ENCODE data around the gene IGF1.

DNA sequence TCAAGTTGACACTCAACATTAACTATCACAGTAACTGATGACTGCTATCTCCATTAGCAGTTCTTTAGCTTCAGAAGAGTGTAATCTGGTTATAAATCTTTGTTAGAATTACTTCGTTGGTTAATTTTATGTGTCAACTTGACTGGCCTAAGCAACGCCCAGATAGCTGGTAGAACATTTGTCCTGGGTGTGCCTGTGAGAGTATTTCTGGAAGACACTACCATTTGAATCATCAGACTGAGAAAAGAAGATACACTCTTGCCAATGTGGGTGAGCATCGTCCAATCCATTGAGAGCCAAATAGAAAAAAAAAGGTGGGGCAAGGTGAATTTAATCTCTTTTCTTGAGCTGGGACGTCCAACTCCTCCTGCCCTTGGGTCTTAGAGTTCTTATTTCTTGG lies 129.0 kb downstream of the IGF1 start:
- no peak for TF ChIP-seq ZNF311 (tag by site-specific recombination; IDR thresholded peaks at IDR 0.05; ENCODE audit: borderline replicate concordance)
- TF ChIP-seq, protein P1, sequence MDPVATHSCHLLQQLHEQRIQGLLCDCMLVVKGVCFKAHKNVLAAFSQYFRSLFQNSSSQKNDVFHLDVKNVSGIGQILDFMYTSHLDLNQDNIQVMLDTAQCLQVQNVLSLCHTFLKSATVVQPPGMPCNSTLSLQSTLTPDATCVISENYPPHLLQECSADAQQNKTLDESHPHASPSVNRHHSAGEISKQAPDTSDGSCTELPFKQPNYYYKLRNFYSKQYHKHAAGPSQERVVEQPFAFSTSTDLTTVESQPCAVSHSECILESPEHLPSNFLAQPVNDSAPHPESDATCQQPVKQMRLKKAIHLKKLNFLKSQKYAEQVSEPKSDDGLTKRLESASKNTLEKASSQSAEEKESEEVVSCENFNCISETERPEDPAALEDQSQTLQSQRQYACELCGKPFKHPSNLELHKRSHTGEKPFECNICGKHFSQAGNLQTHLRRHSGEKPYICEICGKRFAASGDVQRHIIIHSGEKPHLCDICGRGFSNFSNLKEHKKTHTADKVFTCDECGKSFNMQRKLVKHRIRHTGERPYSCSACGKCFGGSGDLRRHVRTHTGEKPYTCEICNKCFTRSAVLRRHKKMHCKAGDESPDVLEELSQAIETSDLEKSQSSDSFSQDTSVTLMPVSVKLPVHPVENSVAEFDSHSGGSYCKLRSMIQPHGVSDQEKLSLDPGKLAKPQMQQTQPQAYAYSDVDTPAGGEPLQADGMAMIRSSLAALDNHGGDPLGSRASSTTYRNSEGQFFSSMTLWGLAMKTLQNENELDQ (tag by site-specific recombination; IDR thresholded peaks at IDR 0.05; ENCODE audit: low read depth) = no peak
- TF ChIP-seq, protein P2, sequence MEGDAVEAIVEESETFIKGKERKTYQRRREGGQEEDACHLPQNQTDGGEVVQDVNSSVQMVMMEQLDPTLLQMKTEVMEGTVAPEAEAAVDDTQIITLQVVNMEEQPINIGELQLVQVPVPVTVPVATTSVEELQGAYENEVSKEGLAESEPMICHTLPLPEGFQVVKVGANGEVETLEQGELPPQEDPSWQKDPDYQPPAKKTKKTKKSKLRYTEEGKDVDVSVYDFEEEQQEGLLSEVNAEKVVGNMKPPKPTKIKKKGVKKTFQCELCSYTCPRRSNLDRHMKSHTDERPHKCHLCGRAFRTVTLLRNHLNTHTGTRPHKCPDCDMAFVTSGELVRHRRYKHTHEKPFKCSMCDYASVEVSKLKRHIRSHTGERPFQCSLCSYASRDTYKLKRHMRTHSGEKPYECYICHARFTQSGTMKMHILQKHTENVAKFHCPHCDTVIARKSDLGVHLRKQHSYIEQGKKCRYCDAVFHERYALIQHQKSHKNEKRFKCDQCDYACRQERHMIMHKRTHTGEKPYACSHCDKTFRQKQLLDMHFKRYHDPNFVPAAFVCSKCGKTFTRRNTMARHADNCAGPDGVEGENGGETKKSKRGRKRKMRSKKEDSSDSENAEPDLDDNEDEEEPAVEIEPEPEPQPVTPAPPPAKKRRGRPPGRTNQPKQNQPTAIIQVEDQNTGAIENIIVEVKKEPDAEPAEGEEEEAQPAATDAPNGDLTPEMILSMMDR (tag by site-specific recombination; IDR thresholded peaks at IDR 0.05) = no peak
- TF ChIP-seq ZNF558 (tag by site-specific recombination; IDR thresholded peaks at IDR 0.05) = no peak
- no peak for TF ChIP-seq TCF7L2 (IDR thresholded peaks at IDR 0.05; ENCODE audit: borderline replicate concordance, low read depth, low read length)
- TF ChIP-seq ZNF658 (tag by site-specific recombination; IDR thresholded peaks at IDR 0.05) = no peak
- TF ChIP-seq, protein P3, sequence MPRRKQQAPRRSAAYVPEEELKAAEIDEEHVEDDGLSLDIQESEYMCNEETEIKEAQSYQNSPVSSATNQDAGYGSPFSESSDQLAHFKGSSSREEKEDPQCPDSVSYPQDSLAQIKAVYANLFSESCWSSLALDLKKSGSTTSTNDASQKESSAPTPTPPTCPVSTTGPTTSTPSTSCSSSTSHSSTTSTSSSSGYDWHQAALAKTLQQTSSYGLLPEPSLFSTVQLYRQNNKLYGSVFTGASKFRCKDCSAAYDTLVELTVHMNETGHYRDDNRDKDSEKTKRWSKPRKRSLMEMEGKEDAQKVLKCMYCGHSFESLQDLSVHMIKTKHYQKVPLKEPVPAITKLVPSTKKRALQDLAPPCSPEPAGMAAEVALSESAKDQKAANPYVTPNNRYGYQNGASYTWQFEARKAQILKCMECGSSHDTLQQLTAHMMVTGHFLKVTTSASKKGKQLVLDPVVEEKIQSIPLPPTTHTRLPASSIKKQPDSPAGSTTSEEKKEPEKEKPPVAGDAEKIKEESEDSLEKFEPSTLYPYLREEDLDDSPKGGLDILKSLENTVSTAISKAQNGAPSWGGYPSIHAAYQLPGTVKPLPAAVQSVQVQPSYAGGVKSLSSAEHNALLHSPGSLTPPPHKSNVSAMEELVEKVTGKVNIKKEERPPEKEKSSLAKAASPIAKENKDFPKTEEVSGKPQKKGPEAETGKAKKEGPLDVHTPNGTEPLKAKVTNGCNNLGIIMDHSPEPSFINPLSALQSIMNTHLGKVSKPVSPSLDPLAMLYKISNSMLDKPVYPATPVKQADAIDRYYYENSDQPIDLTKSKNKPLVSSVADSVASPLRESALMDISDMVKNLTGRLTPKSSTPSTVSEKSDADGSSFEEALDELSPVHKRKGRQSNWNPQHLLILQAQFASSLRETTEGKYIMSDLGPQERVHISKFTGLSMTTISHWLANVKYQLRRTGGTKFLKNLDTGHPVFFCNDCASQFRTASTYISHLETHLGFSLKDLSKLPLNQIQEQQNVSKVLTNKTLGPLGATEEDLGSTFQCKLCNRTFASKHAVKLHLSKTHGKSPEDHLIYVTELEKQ (tag by site-specific recombination; IDR thresholded peaks at IDR 0.05; ENCODE audit: borderline replicate concordance) = no peak
- no peak for TF ChIP-seq ZNF423 (tag by site-specific recombination; IDR thresholded peaks at IDR 0.05)
- TF ChIP-seq, protein P4, sequence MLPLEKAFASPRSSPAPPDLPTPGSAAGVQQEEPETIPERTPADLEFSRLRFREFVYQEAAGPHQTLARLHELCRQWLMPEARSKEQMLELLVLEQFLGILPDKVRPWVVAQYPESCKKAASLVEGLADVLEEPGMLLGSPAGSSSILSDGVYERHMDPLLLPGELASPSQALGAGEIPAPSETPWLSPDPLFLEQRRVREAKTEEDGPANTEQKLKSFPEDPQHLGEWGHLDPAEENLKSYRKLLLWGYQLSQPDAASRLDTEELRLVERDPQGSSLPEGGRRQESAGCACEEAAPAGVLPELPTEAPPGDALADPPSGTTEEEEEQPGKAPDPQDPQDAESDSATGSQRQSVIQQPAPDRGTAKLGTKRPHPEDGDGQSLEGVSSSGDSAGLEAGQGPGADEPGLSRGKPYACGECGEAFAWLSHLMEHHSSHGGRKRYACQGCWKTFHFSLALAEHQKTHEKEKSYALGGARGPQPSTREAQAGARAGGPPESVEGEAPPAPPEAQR (tag by site-specific recombination; IDR thresholded peaks at IDR 0.05) = no peak
- no peak for TF ChIP-seq GLI4 (tag by site-specific recombination; IDR thresholded peaks at IDR 0.05)
- TF ChIP-seq, protein P5, sequence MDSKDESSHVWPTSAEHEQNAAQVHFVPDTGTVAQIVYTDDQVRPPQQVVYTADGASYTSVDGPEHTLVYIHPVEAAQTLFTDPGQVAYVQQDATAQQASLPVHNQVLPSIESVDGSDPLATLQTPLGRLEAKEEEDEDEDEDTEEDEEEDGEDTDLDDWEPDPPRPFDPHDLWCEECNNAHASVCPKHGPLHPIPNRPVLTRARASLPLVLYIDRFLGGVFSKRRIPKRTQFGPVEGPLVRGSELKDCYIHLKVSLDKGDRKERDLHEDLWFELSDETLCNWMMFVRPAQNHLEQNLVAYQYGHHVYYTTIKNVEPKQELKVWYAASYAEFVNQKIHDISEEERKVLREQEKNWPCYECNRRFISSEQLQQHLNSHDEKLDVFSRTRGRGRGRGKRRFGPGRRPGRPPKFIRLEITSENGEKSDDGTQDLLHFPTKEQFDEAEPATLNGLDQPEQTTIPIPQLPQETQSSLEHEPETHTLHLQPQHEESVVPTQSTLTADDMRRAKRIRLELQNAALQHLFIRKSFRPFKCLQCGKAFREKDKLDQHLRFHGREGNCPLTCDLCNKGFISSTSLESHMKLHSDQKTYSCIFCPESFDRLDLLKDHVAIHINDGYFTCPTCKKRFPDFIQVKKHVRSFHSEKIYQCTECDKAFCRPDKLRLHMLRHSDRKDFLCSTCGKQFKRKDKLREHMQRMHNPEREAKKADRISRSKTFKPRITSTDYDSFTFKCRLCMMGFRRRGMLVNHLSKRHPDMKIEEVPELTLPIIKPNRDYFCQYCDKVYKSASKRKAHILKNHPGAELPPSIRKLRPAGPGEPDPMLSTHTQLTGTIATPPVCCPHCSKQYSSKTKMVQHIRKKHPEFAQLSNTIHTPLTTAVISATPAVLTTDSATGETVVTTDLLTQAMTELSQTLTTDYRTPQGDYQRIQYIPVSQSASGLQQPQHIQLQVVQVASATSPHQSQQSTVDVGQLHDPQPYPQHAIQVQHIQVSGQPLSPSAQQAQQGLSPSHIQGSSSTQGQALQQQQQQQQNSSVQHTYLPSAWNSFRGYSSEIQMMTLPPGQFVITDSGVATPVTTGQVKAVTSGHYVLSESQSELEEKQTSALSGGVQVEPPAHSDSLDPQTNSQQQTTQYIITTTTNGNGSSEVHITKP (tag by site-specific recombination; IDR thresholded peaks at IDR 0.05) = no peak
- TF ChIP-seq, protein P6, sequence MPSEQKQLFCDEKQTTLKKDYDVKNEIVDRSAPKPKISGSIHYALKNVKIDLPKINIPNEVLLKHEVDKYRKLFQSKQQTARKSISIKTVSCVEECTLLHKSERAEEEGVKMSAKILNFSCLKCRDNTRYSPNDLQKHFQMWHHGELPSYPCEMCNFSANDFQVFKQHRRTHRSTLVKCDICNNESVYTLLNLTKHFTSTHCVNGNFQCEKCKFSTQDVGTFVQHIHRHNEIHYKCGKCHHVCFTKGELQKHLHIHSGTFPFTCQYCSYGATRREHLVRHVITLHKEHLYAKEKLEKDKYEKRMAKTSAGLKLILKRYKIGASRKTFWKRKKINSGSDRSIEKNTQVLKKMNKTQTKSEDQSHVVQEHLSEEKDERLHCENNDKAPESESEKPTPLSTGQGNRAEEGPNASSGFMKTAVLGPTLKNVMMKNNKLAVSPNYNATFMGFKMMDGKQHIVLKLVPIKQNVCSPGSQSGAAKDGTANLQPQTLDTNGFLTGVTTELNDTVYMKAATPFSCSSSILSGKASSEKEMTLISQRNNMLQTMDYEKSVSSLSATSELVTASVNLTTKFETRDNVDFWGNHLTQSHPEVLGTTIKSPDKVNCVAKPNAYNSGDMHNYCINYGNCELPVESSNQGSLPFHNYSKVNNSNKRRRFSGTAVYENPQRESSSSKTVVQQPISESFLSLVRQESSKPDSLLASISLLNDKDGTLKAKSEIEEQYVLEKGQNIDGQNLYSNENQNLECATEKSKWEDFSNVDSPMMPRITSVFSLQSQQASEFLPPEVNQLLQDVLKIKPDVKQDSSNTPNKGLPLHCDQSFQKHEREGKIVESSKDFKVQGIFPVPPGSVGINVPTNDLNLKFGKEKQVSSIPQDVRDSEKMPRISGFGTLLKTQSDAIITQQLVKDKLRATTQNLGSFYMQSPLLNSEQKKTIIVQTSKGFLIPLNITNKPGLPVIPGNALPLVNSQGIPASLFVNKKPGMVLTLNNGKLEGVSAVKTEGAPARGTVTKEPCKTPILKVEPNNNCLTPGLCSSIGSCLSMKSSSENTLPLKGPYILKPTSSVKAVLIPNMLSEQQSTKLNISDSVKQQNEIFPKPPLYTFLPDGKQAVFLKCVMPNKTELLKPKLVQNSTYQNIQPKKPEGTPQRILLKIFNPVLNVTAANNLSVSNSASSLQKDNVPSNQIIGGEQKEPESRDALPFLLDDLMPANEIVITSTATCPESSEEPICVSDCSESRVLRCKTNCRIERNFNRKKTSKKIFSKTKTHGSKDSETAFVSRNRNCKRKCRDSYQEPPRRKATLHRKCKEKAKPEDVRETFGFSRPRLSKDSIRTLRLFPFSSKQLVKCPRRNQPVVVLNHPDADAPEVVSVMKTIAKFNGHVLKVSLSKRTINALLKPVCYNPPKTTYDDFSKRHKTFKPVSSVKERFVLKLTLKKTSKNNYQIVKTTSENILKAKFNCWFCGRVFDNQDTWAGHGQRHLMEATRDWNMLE (tag by site-specific recombination; conservative IDR thresholded peaks at IDR 0.05; ENCODE audit: low read depth) = no peak
- TF ChIP-seq ZNF302 (tag by site-specific recombination; IDR thresholded peaks at IDR 0.05; ENCODE audit: low read depth) = no peak

Data from HEK293 (cell line).